ENCODE results near the gene HOXC5. TPM values are rescaled to one million over a fixed set of nuclear protein-coding genes. Genes with fewer than 3 reads are reported as not detected.

HOXC5 gene
- total RNA-seq, 2 experiments from 2014 or later, result not detected

DNA sequence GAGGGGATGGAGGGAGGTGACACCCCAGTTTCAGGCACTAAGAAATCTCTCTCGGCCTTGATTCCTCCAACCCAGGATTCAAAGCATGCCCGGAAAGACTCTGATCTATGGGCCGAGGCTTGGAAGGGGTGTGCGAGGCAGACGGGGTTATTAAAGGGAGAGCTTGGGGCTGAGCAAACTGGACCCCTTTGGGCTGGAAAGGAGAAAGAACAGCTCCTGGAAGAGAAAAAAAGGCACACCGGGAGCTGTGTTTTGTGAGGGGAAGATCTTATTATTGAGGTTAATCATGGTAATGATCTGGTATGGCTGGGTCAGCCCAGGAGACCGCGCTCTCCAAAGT, 15.1 kb downstream of the HOXC5 start:
- peaks cover 100% of the 10 kb centered on the region for H3K27me3 Mint-ChIP-seq
- intact Hi-C loops (cut with DNase I, micrococcal nuclease), result loop anchor here in 1 of 2 experiments (5.0 kb wide), 1 partner anchor 86 kb away; no protein-coding TSS in a partner anchor
- Histone ChIP-seq H3K9me3 (ENCODE audit: control insufficient read depth in 1 of 2, insufficient read depth in 1 of 2, low read length in 2 of 2) (peaks cover 0 to 23% of the 10 kb centered on the region in 2 experiments), H3K4me1 (ENCODE audit: insufficient read depth, low read length) (peaks cover 37% of the 10 kb centered on the region), H3K27me3 (ENCODE audit: control insufficient read depth in 1 of 2, insufficient read depth in 2 of 2, low read length in 2 of 2) (peaks cover 91 to 97% of the 10 kb centered on the region in 2 experiments), H3K4me3 (ENCODE audit: low read length) (no peak overlapping the region), H3K36me3 (ENCODE audit: insufficient read depth, low read length) (no peaks in the 10 kb centered on the region), H3K27ac (ENCODE audit: low read depth in 1 of 2, low read length in 2 of 2) (no peak overlapping the region)
- no peak overlapping the region for H3K4me3 Mint-ChIP-seq
- H3K36me3 Mint-ChIP-seq (ENCODE audit: low read depth), result no peaks in the 10 kb centered on the region
- CTCF ChIA-PET, result interaction anchor here (0.5 kb wide), 1 partner anchor 852 kb away, joined by 4 read pairs; no protein-coding TSS in a partner anchor
- peaks cover 41% of the 10 kb centered on the region for H3K4me1 Mint-ChIP-seq (ENCODE audit: low read depth)
- ATAC-seq (ENCODE audit: poor library complexity) (no peak), DNase-seq (no peak)
- POLR2A ChIA-PET, result no interaction called here
- TF ChIP-seq, protein P1, sequence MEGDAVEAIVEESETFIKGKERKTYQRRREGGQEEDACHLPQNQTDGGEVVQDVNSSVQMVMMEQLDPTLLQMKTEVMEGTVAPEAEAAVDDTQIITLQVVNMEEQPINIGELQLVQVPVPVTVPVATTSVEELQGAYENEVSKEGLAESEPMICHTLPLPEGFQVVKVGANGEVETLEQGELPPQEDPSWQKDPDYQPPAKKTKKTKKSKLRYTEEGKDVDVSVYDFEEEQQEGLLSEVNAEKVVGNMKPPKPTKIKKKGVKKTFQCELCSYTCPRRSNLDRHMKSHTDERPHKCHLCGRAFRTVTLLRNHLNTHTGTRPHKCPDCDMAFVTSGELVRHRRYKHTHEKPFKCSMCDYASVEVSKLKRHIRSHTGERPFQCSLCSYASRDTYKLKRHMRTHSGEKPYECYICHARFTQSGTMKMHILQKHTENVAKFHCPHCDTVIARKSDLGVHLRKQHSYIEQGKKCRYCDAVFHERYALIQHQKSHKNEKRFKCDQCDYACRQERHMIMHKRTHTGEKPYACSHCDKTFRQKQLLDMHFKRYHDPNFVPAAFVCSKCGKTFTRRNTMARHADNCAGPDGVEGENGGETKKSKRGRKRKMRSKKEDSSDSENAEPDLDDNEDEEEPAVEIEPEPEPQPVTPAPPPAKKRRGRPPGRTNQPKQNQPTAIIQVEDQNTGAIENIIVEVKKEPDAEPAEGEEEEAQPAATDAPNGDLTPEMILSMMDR (IDR thresholded peaks at IDR 0.05), result no peak
- no peaks in the 10 kb centered on the region for H3K9me3 Mint-ChIP-seq
- no peak overlapping the region for H3K27ac Mint-ChIP-seq

DNA sequence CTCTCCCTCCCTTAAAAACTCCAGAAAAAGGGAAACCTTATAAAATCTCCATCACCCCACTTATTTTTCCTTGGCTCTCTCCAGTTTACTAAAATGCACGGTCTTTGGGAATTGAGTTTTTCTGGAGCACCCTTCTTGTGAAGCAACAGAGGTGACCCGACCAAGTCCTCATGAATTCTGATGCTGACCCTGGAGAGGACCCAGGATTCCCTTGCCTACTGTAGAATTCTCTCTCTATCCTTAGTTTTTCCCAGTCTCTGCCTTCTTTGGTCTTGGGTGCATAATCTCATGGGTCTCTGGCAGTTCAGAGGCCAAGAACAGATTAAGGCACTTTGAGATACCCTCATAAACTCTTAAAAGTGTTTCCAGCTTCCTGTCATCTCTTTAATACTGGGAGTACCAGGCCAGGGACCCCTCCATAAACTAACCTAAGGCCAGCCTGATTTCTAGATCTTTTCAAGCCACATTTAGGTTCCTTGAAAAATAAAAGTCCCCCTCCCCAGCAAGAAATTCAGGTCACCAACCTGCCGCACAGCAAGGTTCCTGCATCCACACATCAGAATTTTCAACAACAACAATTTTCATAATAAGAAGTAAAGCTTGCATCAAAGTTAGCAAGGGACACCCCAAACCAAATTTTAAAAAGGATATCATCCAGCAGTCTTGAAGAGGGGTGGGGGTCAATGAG, 15.7 kb downstream of the HOXC5 start:
- DNase-seq, result no peak
- H3K27me3 Mint-ChIP-seq, result peaks cover 98% of the 10 kb centered on the region
- intact Hi-C loops (cut with DNase I, micrococcal nuclease), result loop anchor here in 1 of 2 experiments (5.0 kb wide), 1 partner anchor 86 kb away; no protein-coding TSS in a partner anchor
- Histone ChIP-seq H3K4me3 (ENCODE audit: low read length) (no peak overlapping the region), H3K9me3 (ENCODE audit: control insufficient read depth in 1 of 2, insufficient read depth in 1 of 2, low read length in 2 of 2) (peaks cover 0 to 29% of the 10 kb centered on the region in 2 experiments), H3K27ac (ENCODE audit: low read depth in 1 of 2, low read length in 2 of 2) (no peak overlapping the region), H3K36me3 (ENCODE audit: insufficient read depth, low read length) (no peaks in the 10 kb centered on the region), H3K27me3 (ENCODE audit: control insufficient read depth in 1 of 2, insufficient read depth in 2 of 2, low read length in 2 of 2) (peaks cover 92 to 100% of the 10 kb centered on the region in 2 experiments), H3K4me1 (ENCODE audit: insufficient read depth, low read length) (peaks cover 44% of the 10 kb centered on the region)
- peaks cover 45% of the 10 kb centered on the region for H3K4me1 Mint-ChIP-seq (ENCODE audit: low read depth)
- CTCF ChIA-PET, result no interaction called here
- no peaks in the 10 kb centered on the region for H3K36me3 Mint-ChIP-seq (ENCODE audit: low read depth)
- TF ChIP-seq, protein P1 (IDR thresholded peaks at IDR 0.05), result no peak
- POLR2A ChIA-PET, result no interaction called here
- no peak for ATAC-seq (ENCODE audit: poor library complexity)
- no peak overlapping the region for H3K27ac Mint-ChIP-seq
- H3K4me3 Mint-ChIP-seq, result no peak overlapping the region
- H3K9me3 Mint-ChIP-seq, result no peaks in the 10 kb centered on the region

DNA sequence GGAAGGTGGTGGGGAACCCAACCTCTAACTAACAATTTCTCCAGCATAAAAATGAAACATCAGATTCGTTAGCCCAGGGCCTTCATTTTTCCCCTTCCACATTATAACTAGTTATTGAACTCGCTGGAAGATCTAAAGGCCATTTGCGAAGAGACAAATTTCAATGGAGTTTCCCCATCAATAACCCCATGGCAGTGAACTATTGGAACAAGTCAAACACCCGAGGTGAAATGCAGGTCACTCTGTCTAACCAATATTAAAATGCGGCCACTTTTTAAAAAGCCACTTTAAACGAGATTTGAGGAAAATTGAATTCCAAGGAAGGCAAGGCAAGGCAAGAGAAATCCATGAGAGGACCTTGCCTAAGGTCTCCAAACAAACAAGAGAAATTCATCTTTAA, 16.3 kb downstream of the HOXC5 start:
- H3K4me1 Mint-ChIP-seq (ENCODE audit: low read depth), result peaks cover 45% of the 10 kb centered on the region
- H3K27ac Mint-ChIP-seq, result no peak overlapping the region
- H3K36me3 ChIP-seq (ENCODE audit: insufficient read depth, low read length), result no peaks in the 10 kb centered on the region
- ATAC-seq (ENCODE audit: poor library complexity) (no peak), DNase-seq (no peak)
- H3K27me3 ChIP-seq (ENCODE audit: control insufficient read depth in 1 of 2, insufficient read depth in 2 of 2, low read length in 2 of 2), result peaks cover 91 to 99% of the 10 kb centered on the region in 2 experiments
- no peaks in the 10 kb centered on the region for H3K9me3 Mint-ChIP-seq
- CTCF ChIA-PET, result no interaction called here
- intact Hi-C loops (cut with DNase I, micrococcal nuclease), result loop anchor here in 1 of 2 experiments (5.0 kb wide), 1 partner anchor 87 kb away; no protein-coding TSS in a partner anchor
- POLR2A ChIA-PET, result no interaction called here
- H3K27me3 Mint-ChIP-seq, result peaks cover 98% of the 10 kb centered on the region
- H3K4me1 ChIP-seq (ENCODE audit: insufficient read depth, low read length), result peaks cover 49% of the 10 kb centered on the region
- no peak overlapping the region for H3K4me3 ChIP-seq (ENCODE audit: low read length)
- TF ChIP-seq, protein P1 (IDR thresholded peaks at IDR 0.05), result no peak
- H3K27ac ChIP-seq (ENCODE audit: low read depth in 1 of 2, low read length in 2 of 2), result no peak overlapping the region
- no peak overlapping the region for H3K4me3 Mint-ChIP-seq
- peaks cover 0 to 29% of the 10 kb centered on the region in 2 experiments for H3K9me3 ChIP-seq (ENCODE audit: control insufficient read depth in 1 of 2, insufficient read depth in 1 of 2, low read length in 2 of 2)
- H3K36me3 Mint-ChIP-seq (ENCODE audit: low read depth), result no peaks in the 10 kb centered on the region
